Measurements from ENCODE around the gene ABCF1.
A peak's percentile ranks its signal among the peaks of the same experiment; 100 is the strongest.

Gene ABCF1

GRCh38 chr6:30626484-30627366 is 55.5 kb downstream of the ABCF1 start, which contains the start of gene ATAT1:
ATAT1 (plus strand) TSS chr6:30626874.
- peak; percentile 24; the same call in 1 of the 2 replicates for TF ChIP-seq CTCF (IDR thresholded peaks at IDR 0.05)

DNA sequence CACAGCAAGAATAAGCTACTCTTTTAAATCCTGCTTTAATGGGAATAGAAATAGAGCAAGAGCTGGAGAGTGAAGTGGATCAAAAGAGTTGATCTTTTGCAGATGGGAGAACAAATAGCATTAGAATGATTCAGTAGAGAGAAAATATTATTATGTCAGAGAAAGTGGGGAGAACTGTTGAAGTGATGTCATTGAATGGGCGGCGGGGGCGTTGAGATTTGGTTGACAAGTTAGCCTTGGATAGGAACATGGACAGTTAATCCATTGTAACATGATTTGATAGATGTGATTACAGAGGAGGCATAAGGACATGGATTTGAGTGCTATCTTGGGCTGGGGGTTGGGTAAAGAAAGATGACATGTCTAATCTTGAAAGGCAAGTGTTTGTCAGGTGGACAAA is 64.6 kb downstream of the ABCF1 start:
- no peak for TF ChIP-seq CTCF (IDR thresholded peaks at IDR 0.05)

- no peak for TF ChIP-seq CTCF (IDR thresholded peaks at IDR 0.05)
These were observed 69.2 kb downstream of the ABCF1 start for GRCh38 chr6:30640481-30640880.

DNA sequence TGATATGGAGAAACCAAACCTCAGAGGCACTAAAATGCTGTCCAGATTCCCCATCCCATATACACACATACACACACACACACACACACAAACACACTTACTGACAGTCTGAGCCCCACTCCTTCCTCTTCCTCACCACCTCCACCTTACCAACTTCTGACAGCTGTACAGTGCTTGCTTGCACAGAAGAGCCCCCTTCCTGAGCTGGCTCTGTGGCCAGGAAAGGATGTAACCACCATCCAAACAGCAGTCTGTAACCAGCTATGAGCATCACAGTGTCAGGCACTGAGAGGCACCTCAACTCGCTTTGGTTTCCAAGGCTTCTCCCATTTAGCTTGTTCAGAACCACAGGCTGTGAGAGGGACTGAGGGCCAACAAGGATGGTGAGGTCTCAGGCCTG is 69.8 kb downstream of the ABCF1 start:
- no peak for TF ChIP-seq CTCF (IDR thresholded peaks at IDR 0.05)
